ENCODE data around the gene ZDHHC11.

DNA sequence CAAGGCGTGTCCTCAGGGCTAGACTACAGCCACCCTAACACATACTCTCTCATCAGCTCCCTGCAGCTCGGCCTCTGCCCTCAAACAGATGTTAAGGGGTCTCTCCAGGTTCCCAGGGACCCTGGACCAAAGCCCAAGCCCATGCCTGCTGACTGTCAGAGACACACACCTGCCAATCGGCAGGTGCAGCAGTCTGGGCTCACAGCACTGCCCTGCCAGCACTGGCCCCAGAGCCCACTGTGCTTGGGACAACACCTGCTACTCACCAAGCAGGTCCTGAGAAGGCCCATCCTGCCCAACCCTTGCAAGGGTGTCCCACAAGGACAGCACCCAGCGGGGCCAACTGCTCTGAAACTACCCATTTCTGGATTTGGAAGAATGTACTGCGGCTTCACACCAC, 20.2 kb upstream of the ZDHHC11 start:
- TF ChIP-seq, protein P1, sequence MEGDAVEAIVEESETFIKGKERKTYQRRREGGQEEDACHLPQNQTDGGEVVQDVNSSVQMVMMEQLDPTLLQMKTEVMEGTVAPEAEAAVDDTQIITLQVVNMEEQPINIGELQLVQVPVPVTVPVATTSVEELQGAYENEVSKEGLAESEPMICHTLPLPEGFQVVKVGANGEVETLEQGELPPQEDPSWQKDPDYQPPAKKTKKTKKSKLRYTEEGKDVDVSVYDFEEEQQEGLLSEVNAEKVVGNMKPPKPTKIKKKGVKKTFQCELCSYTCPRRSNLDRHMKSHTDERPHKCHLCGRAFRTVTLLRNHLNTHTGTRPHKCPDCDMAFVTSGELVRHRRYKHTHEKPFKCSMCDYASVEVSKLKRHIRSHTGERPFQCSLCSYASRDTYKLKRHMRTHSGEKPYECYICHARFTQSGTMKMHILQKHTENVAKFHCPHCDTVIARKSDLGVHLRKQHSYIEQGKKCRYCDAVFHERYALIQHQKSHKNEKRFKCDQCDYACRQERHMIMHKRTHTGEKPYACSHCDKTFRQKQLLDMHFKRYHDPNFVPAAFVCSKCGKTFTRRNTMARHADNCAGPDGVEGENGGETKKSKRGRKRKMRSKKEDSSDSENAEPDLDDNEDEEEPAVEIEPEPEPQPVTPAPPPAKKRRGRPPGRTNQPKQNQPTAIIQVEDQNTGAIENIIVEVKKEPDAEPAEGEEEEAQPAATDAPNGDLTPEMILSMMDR (IDR thresholded peaks at IDR 0.05; ENCODE audit: low read depth, low read length, poor library complexity, severe bottlenecking), result no peak
- no peak for TF ChIP-seq EZH2phosphoT487 (IDR thresholded peaks at IDR 0.05; ENCODE audit: borderline replicate concordance, low read length)

Data from DOHH2 (cell line).